ENCODE data around the gene KIAA1586.

DNA sequence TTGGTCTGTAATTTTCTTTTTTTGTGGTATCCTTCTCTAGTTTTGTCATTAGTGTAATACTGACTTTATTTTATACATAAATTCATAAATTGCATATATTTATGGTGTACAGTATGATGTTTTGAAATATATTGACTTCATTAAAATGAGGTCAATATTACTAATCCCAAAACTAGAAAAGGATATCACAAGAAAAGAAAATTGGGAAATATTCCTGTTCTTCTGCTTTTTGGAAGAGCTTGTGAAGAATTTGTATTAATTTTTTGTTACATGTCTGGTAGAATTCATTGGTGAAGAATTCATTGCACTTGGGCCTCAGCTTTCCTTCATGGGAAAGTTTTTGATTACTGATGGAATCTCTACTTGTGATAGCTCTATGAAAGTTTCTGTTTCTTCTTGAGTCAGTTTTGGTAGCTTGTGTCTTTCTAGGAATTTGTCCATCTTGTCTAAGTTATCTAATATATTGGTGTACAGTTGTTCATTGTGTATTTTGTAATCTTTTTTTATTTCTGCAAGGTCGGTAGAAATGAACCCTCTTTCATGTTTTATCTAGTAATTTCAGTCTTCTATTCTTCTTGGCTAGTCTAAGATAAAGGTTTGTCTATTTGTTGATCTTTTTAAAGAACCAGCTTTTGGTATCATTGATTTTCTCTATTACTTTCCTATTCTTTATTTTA lies 32.2 kb downstream of the KIAA1586 start:
- TF ChIP-seq, protein P1, sequence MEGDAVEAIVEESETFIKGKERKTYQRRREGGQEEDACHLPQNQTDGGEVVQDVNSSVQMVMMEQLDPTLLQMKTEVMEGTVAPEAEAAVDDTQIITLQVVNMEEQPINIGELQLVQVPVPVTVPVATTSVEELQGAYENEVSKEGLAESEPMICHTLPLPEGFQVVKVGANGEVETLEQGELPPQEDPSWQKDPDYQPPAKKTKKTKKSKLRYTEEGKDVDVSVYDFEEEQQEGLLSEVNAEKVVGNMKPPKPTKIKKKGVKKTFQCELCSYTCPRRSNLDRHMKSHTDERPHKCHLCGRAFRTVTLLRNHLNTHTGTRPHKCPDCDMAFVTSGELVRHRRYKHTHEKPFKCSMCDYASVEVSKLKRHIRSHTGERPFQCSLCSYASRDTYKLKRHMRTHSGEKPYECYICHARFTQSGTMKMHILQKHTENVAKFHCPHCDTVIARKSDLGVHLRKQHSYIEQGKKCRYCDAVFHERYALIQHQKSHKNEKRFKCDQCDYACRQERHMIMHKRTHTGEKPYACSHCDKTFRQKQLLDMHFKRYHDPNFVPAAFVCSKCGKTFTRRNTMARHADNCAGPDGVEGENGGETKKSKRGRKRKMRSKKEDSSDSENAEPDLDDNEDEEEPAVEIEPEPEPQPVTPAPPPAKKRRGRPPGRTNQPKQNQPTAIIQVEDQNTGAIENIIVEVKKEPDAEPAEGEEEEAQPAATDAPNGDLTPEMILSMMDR (conservative IDR thresholded peaks at IDR 0.05; ENCODE audit: low read depth, low read length): no peak
- TF ChIP-seq EZH2 (IDR thresholded peaks at IDR 0.05; ENCODE audit: low read length, unreplicated experiment): no peak
